Dermis blood vessel endothelial cell (primary cell): ENCODE measurements around the gene TELO2. TPM values are rescaled to one million over a fixed set of nuclear protein-coding genes. Genes with fewer than 3 reads are reported as not detected.
A peak's percentile ranks its signal among the peaks of the same experiment; 100 is the strongest.

Experiments
- DNase-seq: peaks from one replicate; pipeline ENCODE4 v3.0.0; 2010
- total RNA-seq: library from RNA; depleted of rRNA; stranded (reverse); fragments of >200 nt; gene quantifications from 2 replicates; pipeline ENCODE4 v1.2.3, GENCODE V29; 2014

TELO2 gene
- total RNA-seq: 19.7 and 21.3 TPM in 2 replicates

GRCh38 chr16:1492923-1493745 is at the start of gene TELO2:
TELO2 (plus strand) TSS chr16:1493360; CDS start chr16:1494282, 922 bp downstream.
- peak; percentile 88 for DNase-seq

- DNase-seq: no peak
Observed at GRCh38 chr16:1443403-1443973, 49.7 kb upstream of the TELO2 start.

- no peak for DNase-seq
Observed at GRCh38 chr16:1443980-1444729, 49.0 kb upstream of the TELO2 start, which contains the start of gene CCDC154. CCDC154 (minus strand) TSS chr16:1444556; CDS start chr16:1444322, 234 bp downstream.

- DNase-seq: no peak
Observed at GRCh38 chr16:1444730-1445517, 48.2 kb upstream of the TELO2 start.

GRCh38 chr16:1445518-1446203 is 47.5 kb upstream of the TELO2 start:
- no peak for DNase-seq

GRCh38 chr16:1446296-1447080 is 46.7 kb upstream of the TELO2 start:
- DNase-seq: no peak

GRCh38 chr16:1447965-1448364 is 45.2 kb upstream of the TELO2 start:
- no peak for DNase-seq

- DNase-seq: no peak
Observed at GRCh38 chr16:1448536-1449116, 44.5 kb upstream of the TELO2 start.

GRCh38 chr16:1449201-1449788 is 43.9 kb upstream of the TELO2 start:
- no peak for DNase-seq

GRCh38 chr16:1450218-1450617 is 42.9 kb upstream of the TELO2 start:
- no peak for DNase-seq

- no peak for DNase-seq
Observed at GRCh38 chr16:1450841-1451240, 42.3 kb upstream of the TELO2 start.

- DNase-seq: no peak
Observed at GRCh38 chr16:1451702-1452392, 41.3 kb upstream of the TELO2 start.

GRCh38 chr16:1452530-1452929 is 40.6 kb upstream of the TELO2 start:
- DNase-seq: no peak

GRCh38 chr16:1453316-1453715 is 39.8 kb upstream of the TELO2 start:
- DNase-seq: no peak

GRCh38 chr16:1454561-1454960 is 38.6 kb upstream of the TELO2 start:
- DNase-seq: no peak

- no peak for DNase-seq
Observed at GRCh38 chr16:1455190-1456171, 37.7 kb upstream of the TELO2 start.

GRCh38 chr16:1456951-1457350 is 36.2 kb upstream of the TELO2 start:
- DNase-seq: no peak

- DNase-seq: no peak
Observed at GRCh38 chr16:1457489-1458245, 35.5 kb upstream of the TELO2 start.
